ENCODE measurements around the gene VWF.
"Not testable (repeated sequence)": the region's sequence is repeated elsewhere in the genome, so short reads cannot be mapped to it uniquely, and the experiment has no call there.

- TF ChIP-seq CTCF (IDR thresholded peaks at IDR 0.05; ENCODE audit: low read length); EZH2 (IDR thresholded peaks at IDR 0.05; ENCODE audit: borderline replicate concordance, low read length): not testable (repeated sequence)
Observed at GRCh38 chr12:6141731-6142367, 17.4 kb upstream of the VWF start.

Measured in OCI-LY1 (cell line).